ELR (cell line): ENCODE data around the gene FYB1.

Source experiments
- DNase-seq: peaks from one replicate; pipeline ENCODE4 v3.0.0-alpha.2; 2015; ENCODE audit warnings: low read depth

The FYB1 gene

GRCh38 chr5:39080168-39080567 is 139.2 kb downstream of the FYB1 start:
- no peak for DNase-seq

- DNase-seq: no peak
These were observed 140.2 kb downstream of the FYB1 start for GRCh38 chr5:39079147-39079546.

- peak; percentile 91 for DNase-seq
These were observed 142.3 kb downstream of the FYB1 start for GRCh38 chr5:39076757-39077728.

GRCh38 chr5:39076101-39076756 is 143.1 kb downstream of the FYB1 start:
- DNase-seq: no peak

GRCh38 chr5:39074017-39074814 is 145.1 kb downstream of the FYB1 start, which contains the start of gene RICTOR:
Gene RICTOR, minus strand, starts transcription at chr5:39074399. Its CDS starts 22 bp downstream, at chr5:39074377.
- DNase-seq: peak; percentile 92

GRCh38 chr5:39073767-39074016 is 145.7 kb downstream of the FYB1 start:
- DNase-seq: no peak

- DNase-seq: peak; percentile 72
These were observed 146.2 kb downstream of the FYB1 start for GRCh38 chr5:39072925-39073766.

GRCh38 chr5:39068099-39068498 is 151.3 kb downstream of the FYB1 start:
- no peak for DNase-seq

GRCh38 chr5:39064450-39064849 is 154.9 kb downstream of the FYB1 start:
- no peak for DNase-seq

- peak; percentile 24 for DNase-seq
These were observed 156.3 kb downstream of the FYB1 start for GRCh38 chr5:39063037-39063436.

GRCh38 chr5:39062530-39062929 is 156.8 kb downstream of the FYB1 start:
- DNase-seq: no peak

- no peak for DNase-seq
These were observed 157.3 kb downstream of the FYB1 start for GRCh38 chr5:39062104-39062503.

- no peak for DNase-seq
These were observed 160.3 kb downstream of the FYB1 start for GRCh38 chr5:39059064-39059463.

- DNase-seq: no peak
These were observed 161.0 kb downstream of the FYB1 start for GRCh38 chr5:39058178-39058921.

GRCh38 chr5:39057734-39058133 is 161.6 kb downstream of the FYB1 start:
- no peak for DNase-seq

GRCh38 chr5:39055768-39056398 is 163.5 kb downstream of the FYB1 start:
- no peak for DNase-seq
